ENCODE measurements around the gene C11orf97.
"Not testable (repeated sequence)": the region's sequence is repeated elsewhere in the genome, so short reads cannot be mapped to it uniquely, and the experiment has no call there.

C11orf97 gene

GRCh38 chr11:94558468-94558867 lies 46.2 kb downstream of the C11orf97 start:
- no peak for DNase-seq

- DNase-seq = no peak
Observed at GRCh38 chr11:94558932-94559331, 46.7 kb downstream of the C11orf97 start.

GRCh38 chr11:94559361-94559760 lies 47.1 kb downstream of the C11orf97 start:
- no peak for DNase-seq

DNA sequence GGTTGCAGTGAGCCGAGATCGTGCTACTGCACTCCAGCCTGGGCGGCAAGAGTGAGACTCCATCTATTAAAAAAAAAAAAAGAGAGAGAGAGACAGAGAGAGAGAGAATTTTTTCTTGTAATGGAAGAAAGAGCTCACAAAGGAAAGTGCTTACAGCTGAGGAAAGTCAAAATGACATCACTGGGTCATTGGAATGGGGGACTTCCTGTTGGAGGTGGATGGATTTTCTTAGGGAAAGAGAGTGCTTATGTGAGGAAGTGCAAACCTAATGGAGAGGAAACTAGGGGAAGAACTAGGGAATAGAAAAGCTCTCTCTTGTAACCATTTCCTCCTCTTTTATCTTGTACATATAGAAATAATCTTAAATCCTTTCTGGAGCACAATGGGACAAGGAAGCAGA lies 48.6 kb downstream of the C11orf97 start:
- peak; percentile 12 for DNase-seq

GRCh38 chr11:94563176-94563847 lies 51.1 kb downstream of the C11orf97 start:
- peak; percentile 58 for DNase-seq

DNA sequence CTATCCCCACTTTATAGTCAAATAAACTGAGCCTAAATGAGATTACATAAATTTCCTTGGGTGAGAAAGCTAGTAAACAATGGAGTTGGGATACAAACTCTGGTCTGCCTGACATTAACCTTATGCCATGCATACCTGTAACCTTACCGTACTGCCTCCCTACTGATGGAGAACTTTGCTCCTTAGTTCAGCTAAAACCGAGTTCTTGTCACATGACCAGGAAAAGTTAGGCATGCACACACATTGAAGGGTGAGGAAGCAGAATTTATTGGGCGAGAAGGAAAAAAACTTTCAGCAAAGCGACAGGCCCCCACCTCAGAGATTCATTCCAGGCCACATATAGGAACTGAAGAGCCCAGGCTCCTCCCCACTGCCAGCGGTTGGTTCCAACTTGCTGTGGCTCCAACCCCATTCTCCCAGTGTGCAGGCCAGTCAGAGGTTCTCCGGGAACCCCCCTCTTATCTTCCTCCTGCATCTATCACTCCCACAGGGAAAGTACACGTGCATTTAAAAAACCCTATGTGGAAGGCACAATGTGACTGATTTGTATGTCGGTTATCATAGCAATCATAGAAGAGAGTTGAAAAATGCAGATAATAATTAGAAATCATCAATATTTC lies 51.7 kb downstream of the C11orf97 start:
- DNase-seq = no peak

DNA sequence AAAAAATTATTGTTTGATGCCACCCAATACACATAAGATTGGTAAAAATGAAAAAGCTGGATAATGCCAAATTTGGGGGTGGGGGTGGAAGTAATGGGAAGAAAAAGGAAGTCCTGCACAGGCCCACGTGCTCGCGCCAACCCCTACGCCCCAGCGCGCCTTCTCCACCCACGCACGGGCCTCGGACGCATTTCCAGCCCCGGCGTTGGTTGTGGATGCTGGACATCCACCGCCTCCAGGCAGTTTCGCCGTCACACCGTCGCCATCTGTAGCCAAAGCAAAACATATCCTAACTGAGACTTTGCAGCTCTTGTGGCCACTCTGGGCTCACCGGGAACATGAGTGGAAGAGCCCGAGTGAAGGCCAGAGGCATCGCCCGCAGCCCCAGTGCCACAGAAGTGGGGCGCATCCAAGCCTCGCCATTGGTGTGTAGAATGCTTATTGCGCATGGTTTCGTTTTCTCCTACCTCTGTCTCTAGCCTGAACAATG lies 55.0 kb downstream of the C11orf97 start, which contains the start of gene PIWIL4:
Gene PIWIL4, plus strand, starts transcription at position 188 of the 490 bp plus-strand sequence. Its CDS starts 151 bp downstream, at position 339.
- no peak for DNase-seq

DNA sequence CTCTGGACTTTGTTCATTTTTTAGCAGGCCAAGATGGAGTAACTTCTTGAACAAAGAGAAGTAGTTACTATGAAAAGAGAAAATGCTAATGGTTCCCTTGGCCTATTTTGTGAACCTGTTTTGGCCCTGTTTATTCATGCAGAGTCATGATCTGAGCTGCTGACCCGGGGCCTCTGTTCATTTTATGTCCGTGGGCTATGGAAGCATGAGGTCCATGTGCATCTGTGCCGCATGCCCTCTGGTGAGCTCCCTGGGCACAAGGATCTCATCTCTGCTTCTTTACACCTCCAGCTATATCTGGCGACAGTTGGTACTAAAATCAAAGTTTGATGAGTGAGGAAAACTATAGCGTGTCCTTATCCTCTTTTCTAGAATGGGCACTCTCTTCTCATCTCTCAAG lies 55.9 kb downstream of the C11orf97 start:
- DNase-seq = no peak

- DNase-seq = no peak
Observed at GRCh38 chr11:94568717-94569116, 56.5 kb downstream of the C11orf97 start.

DNA sequence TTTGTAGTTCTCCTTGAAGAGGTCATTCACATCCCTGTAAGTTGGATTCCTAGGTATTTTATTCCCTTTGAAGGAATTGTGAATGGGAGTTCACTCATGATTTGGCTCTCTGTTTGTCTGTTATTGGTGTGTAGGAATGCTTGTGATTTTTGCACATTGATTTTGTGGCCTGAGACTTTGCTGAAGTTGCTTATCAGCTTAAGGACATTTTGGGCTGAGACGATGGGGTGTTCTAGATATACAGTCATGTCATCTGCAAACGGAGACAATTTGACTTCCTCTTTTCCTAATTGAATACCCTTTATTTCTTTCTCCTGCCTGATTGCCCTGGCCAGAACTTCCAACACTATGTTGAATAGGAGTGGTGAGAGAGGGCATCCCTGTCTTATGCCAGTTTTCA lies 60.7 kb downstream of the C11orf97 start:
- DNase-seq = not testable (repeated sequence)

DNA sequence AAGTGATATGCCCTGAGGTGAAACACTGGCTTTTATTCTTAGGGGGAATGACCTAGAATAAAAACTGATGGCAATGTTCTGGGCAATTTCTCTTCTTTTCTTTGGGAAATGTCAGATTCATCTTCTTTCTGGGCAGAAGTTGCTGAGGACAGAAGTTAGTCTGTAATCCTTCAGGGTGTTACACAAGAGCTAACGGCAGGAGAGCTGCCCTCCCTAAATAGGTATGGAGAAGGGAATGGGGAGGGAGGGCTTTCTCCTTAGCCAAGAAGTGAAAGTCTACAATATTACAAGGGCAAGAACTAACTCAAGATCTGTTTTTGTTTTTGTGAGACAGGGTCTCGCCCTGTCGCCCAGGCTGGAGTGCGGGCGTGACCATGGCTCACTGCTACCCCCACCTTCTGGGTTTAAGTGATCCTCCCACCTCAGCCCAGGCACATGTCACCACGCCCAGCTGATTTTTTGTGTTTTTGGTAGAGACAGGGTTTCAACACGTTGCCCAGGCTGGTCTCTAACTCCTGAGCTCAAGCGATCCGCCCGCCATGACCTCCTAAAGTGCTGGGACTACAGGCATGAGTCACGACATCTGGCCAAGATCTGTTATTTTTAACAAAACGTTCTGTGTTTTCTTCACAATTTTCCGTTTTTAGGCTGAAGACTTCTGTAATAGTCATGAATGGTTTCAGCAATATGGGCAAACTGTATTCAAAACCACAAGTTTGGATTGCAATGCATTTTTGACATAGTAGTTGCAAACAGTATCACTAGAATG lies 62.1 kb downstream of the C11orf97 start:
- DNase-seq = no peak

DNA sequence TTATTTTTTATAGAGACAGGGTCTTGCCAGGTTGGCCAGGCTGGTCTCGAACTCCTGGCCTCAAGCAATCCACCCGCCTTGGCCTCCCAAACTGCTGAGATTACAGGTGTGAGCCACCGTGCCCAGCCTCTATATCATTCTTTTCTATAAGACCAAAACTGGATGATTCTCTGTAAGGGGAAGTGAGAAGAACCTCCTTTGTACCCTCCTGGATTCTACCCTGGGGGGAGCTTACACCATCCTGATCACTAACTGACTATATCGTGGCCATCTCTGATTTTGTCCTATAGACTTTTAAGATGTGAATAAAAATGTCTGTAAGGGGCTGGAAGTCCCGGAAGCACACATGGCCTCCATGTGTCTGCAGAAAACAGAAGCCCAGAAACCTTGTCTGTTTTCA lies 64.0 kb downstream of the C11orf97 start:
- no peak for DNase-seq

GRCh38 chr11:94577841-94578240 lies 65.6 kb downstream of the C11orf97 start:
- no peak for DNase-seq
